ENCODE results near the gene SLC2A9.
"Not testable (repeated sequence)": the region's sequence is repeated elsewhere in the genome, so short reads cannot be mapped to it uniquely, and the experiment has no call there.

SLC2A9 gene

GRCh38 chr4:9800848-9801247 is 220.4 kb downstream of the SLC2A9 start:
- no peak overlapping the region for H3K4me3 ChIP-seq

DNA sequence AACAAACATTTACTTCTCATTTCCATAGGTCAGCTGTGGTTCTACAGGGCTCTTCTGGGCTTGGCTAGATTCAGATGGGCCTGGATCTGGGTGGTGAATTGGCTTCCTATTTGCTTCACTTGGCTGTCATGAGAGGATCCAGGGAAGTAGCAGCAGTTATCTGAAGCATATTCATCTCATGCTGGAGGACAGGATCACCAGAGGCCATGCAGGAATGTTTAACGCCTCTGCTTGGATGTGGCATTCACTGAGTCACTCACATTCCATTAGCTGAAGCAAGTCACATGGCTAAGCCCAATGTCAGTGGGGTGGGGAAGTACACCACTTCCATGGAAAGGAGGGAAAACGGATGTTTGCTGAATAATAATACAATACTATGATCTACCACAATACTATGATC is 224.7 kb downstream of the SLC2A9 start:
- H3K27ac ChIP-seq, H3K4me3 ChIP-seq: not testable (repeated sequence)

More at GRCh38 chr4:9800848-9801247, 220.4 kb downstream of the SLC2A9 start:
- no peak overlapping the region for H3K27ac ChIP-seq

GRCh38 chr4:9792381-9792780 is 228.9 kb downstream of the SLC2A9 start:
- Histone ChIP-seq H3K4me3 (no peak overlapping the region), H3K27ac (no peak overlapping the region)

DNA sequence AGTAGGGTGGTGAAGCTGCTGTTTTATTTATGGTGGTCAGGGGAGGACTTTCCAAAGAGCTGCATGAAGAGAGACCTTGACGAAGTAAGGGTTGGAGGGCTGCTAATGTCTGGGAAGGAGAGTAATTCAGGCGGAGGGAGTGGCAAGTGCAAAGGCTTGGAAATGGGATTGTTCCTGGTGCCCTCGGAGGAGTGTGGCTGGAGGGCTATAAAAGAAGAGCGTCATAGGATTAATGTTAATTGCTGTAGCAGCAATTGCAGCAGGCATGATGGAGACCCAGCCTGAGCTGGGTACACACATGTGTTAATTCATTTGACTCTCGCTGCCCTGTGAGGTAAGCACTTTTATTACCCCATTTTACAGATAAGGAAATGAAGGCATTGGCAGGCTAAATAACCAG is 235.4 kb downstream of the SLC2A9 start:
- H3K4me3 ChIP-seq, H3K27ac ChIP-seq: not testable (repeated sequence)

DNA sequence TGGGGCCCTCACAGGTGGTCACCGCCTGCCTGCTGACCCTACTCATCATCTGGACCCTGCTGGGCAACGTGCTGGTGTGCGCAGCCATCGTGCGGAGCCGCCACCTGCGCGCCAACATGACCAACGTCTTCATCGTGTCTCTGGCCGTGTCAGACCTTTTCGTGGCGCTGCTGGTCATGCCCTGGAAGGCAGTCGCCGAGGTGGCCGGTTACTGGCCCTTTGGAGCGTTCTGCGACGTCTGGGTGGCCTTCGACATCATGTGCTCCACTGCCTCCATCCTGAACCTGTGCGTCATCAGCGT is 239.2 kb downstream of the SLC2A9 start:
- no peak overlapping the region for H3K27ac ChIP-seq
- H3K4me3 ChIP-seq: no peak overlapping the region

DNA sequence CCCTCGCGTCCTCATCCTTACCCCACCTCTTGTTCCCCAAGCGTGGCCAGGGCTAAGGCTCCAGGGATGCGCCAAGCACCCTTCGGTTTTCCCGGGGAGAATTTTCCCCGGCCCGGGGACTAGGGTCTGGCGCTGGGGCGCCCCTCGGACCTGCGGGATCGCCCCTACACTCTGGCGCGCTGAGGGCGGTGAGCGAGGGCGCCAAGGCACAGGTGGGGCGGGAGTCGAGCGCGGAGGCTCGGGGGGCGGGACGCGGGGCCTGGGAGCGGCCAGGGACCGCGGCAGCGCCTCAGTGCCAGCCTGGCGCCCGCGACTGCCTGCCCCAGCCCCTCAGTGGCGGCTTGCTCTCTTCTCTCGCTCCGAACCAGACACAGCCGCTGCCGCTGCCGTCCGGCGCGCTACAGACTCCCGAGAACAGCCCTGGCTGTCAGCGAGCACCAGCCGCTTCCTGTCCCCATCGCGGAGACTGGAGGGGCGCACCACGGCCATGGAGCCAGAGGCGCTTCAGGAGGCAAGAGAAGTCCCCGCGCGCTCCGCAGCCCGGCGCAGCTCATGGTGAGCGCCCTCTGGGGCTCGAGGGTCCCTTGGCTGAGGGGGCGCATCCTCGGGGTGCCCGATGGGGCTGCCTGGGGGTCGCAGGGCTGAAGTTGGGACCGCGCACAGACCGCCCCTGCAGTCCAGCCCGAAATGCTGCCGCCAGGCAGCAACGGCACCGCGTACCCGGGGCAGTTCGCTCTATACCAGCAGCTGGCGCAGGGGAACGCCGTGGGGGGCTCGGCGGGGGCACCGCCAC is 239.8 kb downstream of the SLC2A9 start, which contains the start of gene DRD5:
Gene DRD5 (plus strand): TSS at position 292 of the 793 bp plus-strand sequence. CDS start 396 bp downstream, at position 688.
- Histone ChIP-seq H3K4me3 (no peak within 1 kb of the TSS), H3K27ac (no peak within 1 kb of the TSS)

All from skin epidermis (tissue), 12 donors.